ENCODE results near the gene USP3.

DNA sequence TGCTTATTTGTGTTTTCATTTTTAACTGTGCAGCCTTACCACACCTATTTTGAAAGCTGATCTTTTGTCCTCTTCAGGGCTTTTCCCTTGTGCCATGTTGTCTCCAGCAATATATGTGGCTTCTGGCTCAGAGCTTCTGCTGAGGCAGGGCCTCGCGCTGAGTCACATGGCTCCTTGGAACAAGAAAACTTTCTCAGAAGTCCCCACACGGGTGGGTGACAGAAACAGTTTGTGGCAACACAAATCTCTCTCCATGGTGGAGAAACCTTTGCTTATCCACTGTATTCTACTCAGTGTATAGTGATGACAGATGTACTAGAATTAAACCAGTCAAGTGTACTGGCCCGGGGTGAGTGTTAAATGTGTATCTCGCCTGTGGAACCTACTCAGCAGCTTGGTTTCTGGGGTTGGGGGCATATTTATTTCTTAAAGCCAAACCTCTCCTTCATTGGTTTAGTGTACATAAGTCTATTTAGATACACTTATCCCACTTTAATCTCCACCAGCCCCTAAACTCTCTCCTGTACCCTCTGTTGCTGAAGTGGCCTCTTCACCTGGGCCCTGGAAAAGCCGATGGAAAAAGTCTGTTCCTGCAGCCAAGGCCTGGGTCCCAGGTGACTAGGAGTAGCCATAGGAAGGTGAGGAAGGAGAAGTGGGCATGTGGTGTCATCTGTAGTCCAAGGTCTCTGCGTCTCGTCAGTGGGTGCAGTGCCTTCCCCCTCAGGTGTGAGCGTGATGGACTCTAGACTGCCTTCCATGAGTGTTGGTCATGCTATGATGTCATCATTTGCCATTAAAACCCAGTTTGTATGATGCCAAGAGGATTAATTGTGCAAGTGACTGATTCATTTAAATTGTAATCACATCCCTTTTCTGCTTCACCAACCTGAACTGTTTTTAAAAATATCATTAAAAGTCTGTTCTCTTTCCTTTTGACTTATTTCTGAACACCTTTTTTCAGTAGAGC, 89.6 kb downstream of the USP3 start:
- TF ChIP-seq, protein P1, sequence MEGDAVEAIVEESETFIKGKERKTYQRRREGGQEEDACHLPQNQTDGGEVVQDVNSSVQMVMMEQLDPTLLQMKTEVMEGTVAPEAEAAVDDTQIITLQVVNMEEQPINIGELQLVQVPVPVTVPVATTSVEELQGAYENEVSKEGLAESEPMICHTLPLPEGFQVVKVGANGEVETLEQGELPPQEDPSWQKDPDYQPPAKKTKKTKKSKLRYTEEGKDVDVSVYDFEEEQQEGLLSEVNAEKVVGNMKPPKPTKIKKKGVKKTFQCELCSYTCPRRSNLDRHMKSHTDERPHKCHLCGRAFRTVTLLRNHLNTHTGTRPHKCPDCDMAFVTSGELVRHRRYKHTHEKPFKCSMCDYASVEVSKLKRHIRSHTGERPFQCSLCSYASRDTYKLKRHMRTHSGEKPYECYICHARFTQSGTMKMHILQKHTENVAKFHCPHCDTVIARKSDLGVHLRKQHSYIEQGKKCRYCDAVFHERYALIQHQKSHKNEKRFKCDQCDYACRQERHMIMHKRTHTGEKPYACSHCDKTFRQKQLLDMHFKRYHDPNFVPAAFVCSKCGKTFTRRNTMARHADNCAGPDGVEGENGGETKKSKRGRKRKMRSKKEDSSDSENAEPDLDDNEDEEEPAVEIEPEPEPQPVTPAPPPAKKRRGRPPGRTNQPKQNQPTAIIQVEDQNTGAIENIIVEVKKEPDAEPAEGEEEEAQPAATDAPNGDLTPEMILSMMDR (IDR thresholded peaks at IDR 0.05; ENCODE audit: low read depth, low read length, poor library complexity, severe bottlenecking): no peak
- no peak for TF ChIP-seq EZH2phosphoT487 (IDR thresholded peaks at IDR 0.05; ENCODE audit: borderline replicate concordance, low read length)

All from DOHH2 (cell line).